WERI-Rb-1 (cell line): ENCODE measurements around the gene OR4Q3.
"Not testable (repeated sequence)": the region's sequence is repeated elsewhere in the genome, so short reads cannot be mapped to it uniquely, and the experiment has no call there.

Source experiments
- DNase-seq: peaks from one replicate; pipeline ENCODE4 v3.0.0-alpha.2; 2020
- H3K27ac ChIP-seq: fragments of 250-450 bp; sonication (Bioruptor Pico); 2 replicates; pipeline ENCODE4 v1.5.1; 2020; ENCODE audit warnings: mild to moderate bottlenecking, moderate library complexity
- H3K27me3 ChIP-seq: fragments of 250-450 bp; sonication (Bioruptor Pico); 2 replicates; pipeline ENCODE4 v1.5.1; 2021; ENCODE audit warnings: mild to moderate bottlenecking, low read depth, moderate library complexity; ENCODE audit not compliant: insufficient read depth, severe bottlenecking
- H3K36me3 ChIP-seq: fragments of 250-450 bp; sonication (Bioruptor Pico); 2 replicates; pipeline ENCODE4 v1.5.1; 2020; ENCODE audit warnings: mild to moderate bottlenecking, moderate library complexity
- H3K4me3 ChIP-seq: 2 replicates; pipeline ENCODE4 v1.5.1; 2011; ENCODE audit warnings: low read depth, mild to moderate bottlenecking, control low read depth, low read length
- H3K9me3 ChIP-seq: fragments of 250-450 bp; sonication (Bioruptor Pico); 2 replicates; pipeline ENCODE4 v1.5.1; 2021; ENCODE audit warnings: mild to moderate bottlenecking, moderate library complexity; ENCODE audit not compliant: severe bottlenecking
- TF ChIP-seq, protein P1 (sequence below): IDR thresholded peaks from 2 replicates; pipeline ENCODE4 v1.5.1; 2011; ENCODE audit warnings: low read depth, mild to moderate bottlenecking, control low read depth, inconsistent platforms, low read length

OR4Q3 gene

DNA sequence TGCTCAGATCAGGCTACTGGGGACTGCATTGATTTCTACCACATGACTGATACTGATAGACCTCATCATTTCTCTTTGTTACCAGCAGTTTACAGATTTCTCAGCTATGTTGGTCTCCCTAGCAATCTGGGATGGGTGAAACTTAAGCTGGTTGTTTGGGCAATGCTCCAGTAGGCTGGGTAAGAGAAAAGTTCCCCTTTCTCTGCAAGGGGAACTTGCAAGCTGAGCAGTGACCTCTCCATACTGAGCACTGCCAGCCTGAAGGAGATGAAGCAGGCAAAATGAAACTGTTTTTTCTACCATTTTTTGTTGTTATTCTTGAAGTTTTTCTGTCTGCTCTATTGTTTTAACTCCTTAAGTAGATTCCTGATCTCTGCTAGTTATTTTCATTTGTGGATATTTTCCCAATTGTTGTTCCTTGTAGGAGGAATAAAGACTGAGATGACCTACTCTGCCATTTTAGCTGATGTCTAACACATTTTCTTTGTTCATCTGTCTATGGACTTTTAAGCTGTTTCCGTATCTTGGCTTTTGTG, 28.6 kb downstream of the OR4Q3 start:
- Histone ChIP-seq H3K27ac (no peak overlapping the region), H3K9me3 (peaks cover 2% of the 10 kb centered on the region), H3K4me3 (no peak overlapping the region), H3K36me3 (no peaks in the 10 kb centered on the region), H3K27me3 (peaks cover 9% of the 10 kb centered on the region)
- TF ChIP-seq, protein P1, sequence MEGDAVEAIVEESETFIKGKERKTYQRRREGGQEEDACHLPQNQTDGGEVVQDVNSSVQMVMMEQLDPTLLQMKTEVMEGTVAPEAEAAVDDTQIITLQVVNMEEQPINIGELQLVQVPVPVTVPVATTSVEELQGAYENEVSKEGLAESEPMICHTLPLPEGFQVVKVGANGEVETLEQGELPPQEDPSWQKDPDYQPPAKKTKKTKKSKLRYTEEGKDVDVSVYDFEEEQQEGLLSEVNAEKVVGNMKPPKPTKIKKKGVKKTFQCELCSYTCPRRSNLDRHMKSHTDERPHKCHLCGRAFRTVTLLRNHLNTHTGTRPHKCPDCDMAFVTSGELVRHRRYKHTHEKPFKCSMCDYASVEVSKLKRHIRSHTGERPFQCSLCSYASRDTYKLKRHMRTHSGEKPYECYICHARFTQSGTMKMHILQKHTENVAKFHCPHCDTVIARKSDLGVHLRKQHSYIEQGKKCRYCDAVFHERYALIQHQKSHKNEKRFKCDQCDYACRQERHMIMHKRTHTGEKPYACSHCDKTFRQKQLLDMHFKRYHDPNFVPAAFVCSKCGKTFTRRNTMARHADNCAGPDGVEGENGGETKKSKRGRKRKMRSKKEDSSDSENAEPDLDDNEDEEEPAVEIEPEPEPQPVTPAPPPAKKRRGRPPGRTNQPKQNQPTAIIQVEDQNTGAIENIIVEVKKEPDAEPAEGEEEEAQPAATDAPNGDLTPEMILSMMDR, result no peak
- DNase-seq, result no peak

DNA sequence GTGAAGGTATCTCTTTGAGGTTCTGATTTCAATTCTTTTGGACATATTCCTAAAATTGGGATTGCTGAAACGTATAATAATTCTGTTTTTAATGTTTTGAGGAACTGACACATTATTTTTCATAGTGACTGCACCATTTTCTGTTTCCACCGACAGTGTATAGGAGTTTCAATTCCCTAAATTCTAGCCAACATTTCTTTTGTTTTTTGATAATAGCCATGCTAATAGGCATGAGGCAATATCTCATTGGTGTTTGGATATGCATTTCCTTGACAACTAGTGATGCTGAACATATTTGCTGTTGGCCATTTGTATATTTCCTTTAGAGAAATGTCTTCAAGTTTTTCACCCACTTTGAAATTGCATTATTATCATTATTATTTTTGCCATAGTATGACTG, 29.1 kb downstream of the OR4Q3 start:
- not testable (repeated sequence) for H3K4me3 ChIP-seq, H3K36me3 ChIP-seq, H3K9me3 ChIP-seq, DNase-seq, H3K27me3 ChIP-seq, H3K27ac ChIP-seq

DNA sequence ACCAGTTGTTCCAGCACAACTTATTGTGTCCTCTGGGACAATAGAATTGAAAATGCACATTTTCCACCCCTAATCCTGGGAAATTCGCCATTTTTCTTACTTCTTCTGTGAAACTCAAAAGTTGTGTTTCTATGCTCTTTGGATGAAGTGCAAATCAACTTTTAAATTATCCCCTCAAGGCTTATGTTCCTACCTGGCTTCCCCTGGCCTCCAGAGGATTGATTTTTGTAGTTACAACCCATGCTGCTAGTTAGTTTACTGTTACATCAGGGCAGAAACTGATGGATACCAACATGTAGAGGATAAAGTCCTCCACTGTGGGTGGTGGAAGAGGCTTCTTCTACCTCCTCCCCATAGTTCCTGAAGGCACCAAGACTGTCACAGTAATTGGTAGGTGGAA, 29.8 kb downstream of the OR4Q3 start, which contains the start of gene OR4M1:
Gene OR4M1 (plus strand): TSS at position 301 of the 400 bp plus-strand sequence. CDS start 6,819 bp downstream, outside the sequence.
- H3K27me3 ChIP-seq, result peaks cover 11% of the 10 kb centered on the region
- not testable (repeated sequence) for DNase-seq, H3K4me3 ChIP-seq, H3K9me3 ChIP-seq, H3K27ac ChIP-seq, H3K36me3 ChIP-seq

DNA sequence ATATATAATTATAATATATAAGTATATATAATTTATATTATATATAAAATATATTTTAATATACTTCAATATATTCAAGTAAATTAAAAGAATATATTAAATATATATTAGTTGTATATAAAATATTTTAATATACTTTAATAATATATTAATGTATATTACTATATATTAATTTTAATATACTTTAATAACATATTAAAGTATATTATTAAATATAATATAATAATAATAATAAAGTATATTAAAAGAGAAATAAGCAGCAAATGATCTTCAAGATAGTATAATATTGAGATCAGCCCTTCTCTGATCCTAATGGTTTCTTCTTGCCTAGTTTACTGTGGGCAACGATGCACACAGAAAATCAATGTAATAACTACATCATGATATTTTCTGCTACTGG, 32.2 kb downstream of the OR4Q3 start:
- peaks cover 17% of the 10 kb centered on the region for H3K27me3 ChIP-seq
- no peak for DNase-seq
- no peak overlapping the region for H3K4me3 ChIP-seq
- H3K27ac ChIP-seq, result no peak overlapping the region
- no peaks in the 10 kb centered on the region for H3K36me3 ChIP-seq
- peaks cover 2% of the 10 kb centered on the region for H3K9me3 ChIP-seq
- TF ChIP-seq, protein P1, result no peak

DNA sequence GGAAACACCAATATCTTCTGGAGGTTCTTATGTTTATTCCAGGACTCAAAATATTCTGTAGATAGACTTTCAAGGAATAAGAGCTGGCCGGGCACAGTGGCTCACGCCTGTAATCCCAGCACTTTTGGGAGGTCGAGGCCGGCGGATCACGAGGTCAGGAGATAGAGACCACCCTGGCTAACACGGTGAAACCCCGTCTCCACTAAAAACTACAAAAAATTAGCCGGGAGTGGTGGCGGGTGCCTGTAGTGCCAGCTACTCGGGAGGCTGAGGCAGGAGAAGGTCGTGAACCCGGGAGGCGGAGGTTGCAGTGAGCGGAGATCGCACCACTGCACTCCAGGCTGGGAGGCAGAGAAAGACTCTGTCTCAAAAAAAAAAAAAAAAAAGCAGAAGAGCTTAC, 42.5 kb downstream of the OR4Q3 start:
- H3K36me3 ChIP-seq, DNase-seq, H3K9me3 ChIP-seq, H3K4me3 ChIP-seq, H3K27ac ChIP-seq: not testable (repeated sequence)
- peaks cover 48% of the 10 kb centered on the region for H3K27me3 ChIP-seq

DNA sequence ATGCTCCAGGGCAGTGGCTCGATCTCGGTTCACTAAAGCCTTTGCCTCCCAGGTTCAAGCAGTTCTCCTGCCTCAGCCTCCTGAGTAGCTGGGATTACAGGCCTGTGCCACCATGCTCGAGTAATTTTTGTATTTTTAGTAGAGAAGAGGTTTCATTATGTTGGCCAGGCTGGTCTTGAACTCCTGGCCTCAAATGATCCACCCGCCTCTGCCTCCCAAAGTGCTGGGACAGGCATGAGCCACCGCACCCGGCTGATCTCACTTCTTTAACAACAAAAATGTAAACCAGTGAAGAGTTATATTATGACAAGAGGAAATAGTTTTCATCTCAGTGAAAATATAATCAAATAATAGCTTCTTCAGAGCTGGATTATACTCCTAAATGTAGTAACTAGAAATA, 43.9 kb downstream of the OR4Q3 start:
- not testable (repeated sequence) for H3K4me3 ChIP-seq, DNase-seq, H3K36me3 ChIP-seq, H3K27ac ChIP-seq, H3K9me3 ChIP-seq
- peaks cover 55% of the 10 kb centered on the region for H3K27me3 ChIP-seq

DNA sequence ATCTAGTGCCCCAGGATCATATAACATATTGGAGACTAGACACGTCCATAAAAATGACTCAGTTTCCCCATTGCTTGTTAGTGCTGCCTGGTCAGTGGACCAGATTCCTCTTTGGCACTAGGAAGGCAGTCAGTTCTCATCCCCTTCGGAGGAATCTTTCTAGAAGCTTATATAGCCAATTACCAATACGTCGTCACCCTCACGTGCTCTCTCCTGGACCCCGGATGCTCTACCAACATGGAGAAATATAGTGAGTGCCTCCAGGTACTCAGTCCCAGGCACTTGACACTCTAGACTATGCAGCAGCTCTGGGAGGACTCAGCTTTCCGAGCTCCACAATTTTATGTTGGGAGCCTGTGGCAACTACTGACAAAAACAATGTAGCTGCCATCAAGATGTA, 44.8 kb downstream of the OR4Q3 start:
- H3K36me3 ChIP-seq, H3K4me3 ChIP-seq, H3K27ac ChIP-seq, H3K9me3 ChIP-seq, DNase-seq: not testable (repeated sequence)
- H3K27me3 ChIP-seq, result peaks cover 60% of the 10 kb centered on the region

DNA sequence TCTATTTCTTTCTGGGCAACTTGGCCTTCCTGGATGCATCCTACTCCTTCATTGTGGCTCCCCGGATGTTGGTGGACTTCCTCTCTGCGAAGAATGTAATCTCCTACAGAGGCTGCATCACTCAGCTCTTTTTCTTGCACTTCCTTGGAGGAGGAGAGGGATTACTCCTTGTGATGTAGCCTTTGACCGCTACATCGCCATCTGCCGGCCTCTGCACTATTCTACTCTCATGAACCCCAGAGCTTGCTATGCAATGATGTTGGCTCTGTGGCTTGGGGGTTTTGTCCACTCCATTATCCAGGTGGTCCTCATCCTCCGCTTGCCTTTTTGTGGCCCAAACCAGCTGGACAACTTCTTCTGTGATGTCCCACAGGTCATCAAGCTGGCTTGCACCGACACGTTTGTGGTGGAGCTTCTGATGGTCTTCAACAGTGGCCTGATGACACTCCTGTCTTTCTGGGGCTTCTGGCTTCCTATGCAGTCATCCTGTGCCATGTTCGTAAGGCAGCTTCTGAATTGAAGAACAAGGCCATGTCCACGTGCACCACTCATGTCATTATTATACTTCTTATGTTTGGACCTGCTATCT, 53.2 kb downstream of the OR4Q3 start:
- peaks cover 42% of the 10 kb centered on the region for H3K27me3 ChIP-seq
- not testable (repeated sequence) for H3K4me3 ChIP-seq, H3K36me3 ChIP-seq, H3K9me3 ChIP-seq, DNase-seq, H3K27ac ChIP-seq
